GM18511 (cell line): ENCODE results near the gene ATXN3.

Experiments used
- ATAC-seq: cut with Tn5 transposase; IDR thresholded peaks from one replicate; pipeline ENCODE4 v1.9.1; 2021; ENCODE audit warnings: mild to moderate bottlenecking, moderate library complexity; ENCODE audit not compliant: unreplicated experiment

ATXN3 gene

GRCh38 chr14:92010644-92011043 is 95.7 kb downstream of the ATXN3 start:
- no peak for ATAC-seq

- ATAC-seq, result no peak
Measured at GRCh38 chr14:92009604-92010003, 96.8 kb downstream of the ATXN3 start.
